Measurements from ENCODE around the gene PRKD1.
"Not testable (repeated sequence)": the region's sequence is repeated elsewhere in the genome, so short reads cannot be mapped to it uniquely, and the experiment has no call there.

The PRKD1 gene

GRCh38 chr14:29789475-29789874 lies 138.2 kb downstream of the PRKD1 start:
- no peak for DNase-seq

GRCh38 chr14:29788093-29788492 lies 139.6 kb downstream of the PRKD1 start:
- DNase-seq: no peak

DNA sequence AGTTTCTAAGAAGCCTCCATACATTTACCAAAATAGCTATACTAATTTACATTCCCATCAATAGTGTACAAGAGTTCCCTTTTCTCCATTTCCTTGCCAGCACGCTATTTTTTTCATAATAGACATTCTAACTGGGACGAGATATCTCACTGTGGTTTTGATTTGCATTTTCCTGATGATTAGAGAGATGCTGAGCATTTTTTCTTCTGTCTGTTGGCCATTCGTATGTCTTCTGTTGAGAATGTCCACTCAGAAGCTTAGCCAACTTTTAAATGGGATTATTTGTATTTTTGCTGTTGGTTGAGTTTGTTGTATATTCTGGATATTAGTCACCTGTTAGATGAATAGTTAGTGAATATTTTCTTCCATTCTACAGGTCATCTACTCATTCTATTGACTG lies 144.1 kb downstream of the PRKD1 start:
- no peak for DNase-seq

- no peak for DNase-seq
Observed at GRCh38 chr14:29782041-29782440, 145.6 kb downstream of the PRKD1 start.

DNA sequence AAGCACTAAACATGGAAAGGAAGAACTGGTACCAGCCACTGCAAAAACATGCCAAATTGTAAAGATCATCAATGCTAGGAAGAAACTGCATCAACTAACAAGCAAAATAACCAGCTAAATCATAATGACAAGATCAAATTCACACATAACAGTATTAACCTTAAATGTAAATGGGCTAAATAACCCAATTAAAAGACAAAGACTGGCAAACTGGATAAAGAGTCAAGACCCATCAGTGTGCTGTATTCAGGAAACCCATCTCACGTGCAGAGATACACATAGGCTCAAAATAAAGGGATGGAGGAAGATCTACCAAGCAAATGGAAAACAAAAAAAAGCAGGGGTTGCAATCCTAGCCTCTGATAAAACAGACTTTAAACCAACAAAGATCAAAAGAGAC lies 150.5 kb downstream of the PRKD1 start:
- DNase-seq: not testable (repeated sequence)

- DNase-seq: no peak
Observed at GRCh38 chr14:29773990-29774389, 153.7 kb downstream of the PRKD1 start.

- no peak for DNase-seq
Observed at GRCh38 chr14:29763342-29763858, 164.2 kb downstream of the PRKD1 start.

GRCh38 chr14:29759521-29760340 lies 167.9 kb downstream of the PRKD1 start:
- DNase-seq: no peak

GRCh38 chr14:29757711-29758233 lies 169.9 kb downstream of the PRKD1 start:
- no peak for DNase-seq

DNA sequence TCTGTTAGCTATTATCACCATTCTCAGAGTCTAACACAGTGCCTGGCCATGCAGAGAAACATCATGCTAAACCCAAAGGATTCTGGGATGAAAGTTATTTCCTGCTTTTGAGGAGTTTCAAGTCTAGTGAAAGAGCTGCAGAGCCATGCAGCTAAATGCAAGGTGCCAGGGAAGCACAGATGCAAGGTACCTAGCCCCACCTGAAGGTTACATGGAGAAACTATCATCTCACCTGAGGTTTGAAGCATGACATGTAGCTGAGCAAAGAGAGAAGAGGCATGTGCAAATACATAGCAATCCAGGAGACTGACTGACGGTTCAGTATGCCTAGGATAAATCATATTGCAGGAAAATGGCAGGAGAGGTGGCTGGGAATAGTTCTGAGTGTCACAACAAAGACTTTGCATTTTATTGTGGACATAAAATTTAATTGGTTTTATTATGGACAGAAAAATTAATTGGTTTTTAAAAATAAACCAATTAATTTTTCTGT lies 170.4 kb downstream of the PRKD1 start:
- DNase-seq: no peak

- no peak for DNase-seq
Observed at GRCh38 chr14:29756019-29756385, 171.6 kb downstream of the PRKD1 start.

GRCh38 chr14:29755311-29756018 lies 172.2 kb downstream of the PRKD1 start:
- no peak for DNase-seq

DNA sequence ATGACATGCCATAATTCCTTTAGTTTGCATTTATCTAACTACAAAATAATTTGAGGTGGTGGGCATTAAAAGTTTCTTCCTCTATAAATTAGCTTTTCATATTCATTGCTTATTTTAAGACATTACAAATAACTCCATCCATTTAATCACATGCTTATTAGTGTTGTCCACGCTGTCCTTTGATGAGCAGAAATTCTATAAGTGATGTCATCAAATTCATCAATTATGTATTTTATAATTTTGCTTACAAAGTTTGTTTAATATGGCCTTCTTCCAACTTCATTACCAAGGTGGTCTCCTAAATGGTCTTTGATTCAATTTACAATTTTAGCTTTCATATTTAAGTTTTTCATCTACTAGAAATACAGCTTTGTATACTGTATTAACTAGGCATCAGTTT lies 173.5 kb downstream of the PRKD1 start:
- no peak for DNase-seq

GRCh38 chr14:29752221-29752923 lies 175.3 kb downstream of the PRKD1 start:
- no peak for DNase-seq

DNA sequence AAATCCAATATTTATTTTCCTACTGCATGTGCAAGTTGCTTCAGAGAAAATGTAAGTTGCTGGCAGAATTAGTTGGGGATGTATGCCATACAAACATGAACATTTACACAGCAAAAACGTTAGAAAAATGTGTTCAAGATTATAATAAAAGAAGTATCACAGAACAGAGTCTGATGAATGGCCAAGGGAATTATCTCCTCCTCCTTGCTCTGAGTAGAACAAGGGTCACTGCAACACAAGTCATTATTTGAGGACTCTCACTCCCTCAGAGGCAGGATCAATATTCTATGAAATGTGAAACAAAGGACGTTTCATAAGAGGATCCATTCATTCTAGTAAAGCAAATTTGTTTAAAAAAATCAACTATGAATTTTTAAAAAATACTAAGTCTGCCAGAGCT lies 177.8 kb downstream of the PRKD1 start:
- DNase-seq: no peak

DNA sequence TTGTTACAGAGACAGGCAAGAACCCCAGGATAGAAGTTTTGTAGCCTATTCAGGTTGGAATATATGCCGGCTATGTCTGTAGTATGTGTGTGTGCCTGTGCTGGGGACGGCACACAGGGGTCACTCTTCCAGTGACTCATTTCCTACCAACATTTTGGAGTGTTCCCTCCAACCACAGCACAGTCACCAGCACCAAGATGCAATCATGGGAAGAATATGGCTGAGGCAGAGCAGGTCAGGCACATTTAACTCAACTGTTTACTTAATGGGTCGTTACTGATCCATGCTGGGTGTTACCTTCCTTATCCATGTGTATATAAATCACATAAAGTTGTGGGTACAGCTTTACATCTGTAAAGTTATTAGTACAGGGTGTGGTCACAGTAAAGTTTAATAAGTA lies 178.3 kb downstream of the PRKD1 start:
- no peak for DNase-seq

DNA sequence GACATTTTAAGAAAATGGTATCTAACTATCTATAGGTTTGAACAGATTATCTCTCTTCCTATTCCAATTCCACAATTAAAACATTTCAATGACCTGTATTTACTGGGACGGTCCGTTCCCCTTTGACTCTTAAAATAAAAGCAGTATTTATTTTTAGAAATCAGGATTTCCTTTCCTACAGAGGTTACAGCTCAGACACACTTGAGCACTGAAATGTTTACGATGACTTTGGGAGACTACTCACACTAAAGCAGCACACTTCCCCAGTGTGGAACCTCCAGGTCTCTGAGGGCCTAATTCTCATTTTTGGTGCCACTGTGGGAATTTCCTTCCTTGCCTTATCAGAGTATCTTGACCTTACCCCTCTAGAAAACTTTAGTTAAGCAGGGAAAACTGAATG lies 181.8 kb downstream of the PRKD1 start:
- DNase-seq: no peak

- DNase-seq: no peak
Observed at GRCh38 chr14:29743531-29743930, 184.1 kb downstream of the PRKD1 start.

GRCh38 chr14:29741909-29742401 lies 185.7 kb downstream of the PRKD1 start:
- DNase-seq: no peak

- no peak for DNase-seq
Observed at GRCh38 chr14:29740491-29740890, 187.2 kb downstream of the PRKD1 start.

DNA sequence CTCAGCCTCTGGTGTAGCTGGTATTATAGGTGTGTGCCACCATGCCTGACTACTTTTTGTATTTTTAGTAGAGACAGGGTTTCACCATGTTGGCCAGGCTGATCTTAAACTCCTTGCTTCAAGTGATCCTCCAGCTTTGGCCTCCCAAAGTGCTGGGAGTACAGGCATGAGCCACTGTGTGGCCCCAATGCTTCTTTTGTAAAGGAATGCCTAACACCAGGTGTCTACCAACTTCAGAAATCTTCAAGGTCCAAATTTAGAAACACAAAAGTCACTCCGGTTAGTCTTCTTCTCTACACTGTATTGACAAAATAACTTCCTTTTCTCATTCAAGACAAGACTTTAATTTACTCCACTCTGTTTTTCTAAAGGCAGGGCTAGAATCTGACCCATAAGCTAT lies 188.7 kb downstream of the PRKD1 start:
- DNase-seq: no peak

- no peak for DNase-seq
Observed at GRCh38 chr14:29738056-29738455, 189.6 kb downstream of the PRKD1 start.

DNA sequence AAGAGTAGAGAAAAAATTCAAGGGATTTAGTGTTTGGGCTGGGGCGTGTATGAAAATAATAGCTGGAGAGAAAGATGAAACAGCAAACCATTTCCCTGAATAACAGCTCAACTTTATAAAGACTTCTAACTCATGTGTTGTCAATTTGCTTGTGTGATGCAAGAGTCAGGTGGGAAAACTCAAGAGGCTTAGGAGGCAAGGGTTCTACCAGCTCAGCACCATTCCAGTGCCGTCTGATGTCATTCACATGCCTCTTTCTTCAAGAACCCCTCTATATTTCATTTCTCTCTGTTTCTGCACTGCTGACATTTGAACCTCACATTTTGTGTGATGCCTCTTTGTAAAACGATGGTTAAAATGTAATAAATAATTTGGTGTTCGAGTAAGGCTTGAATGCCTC lies 192.2 kb downstream of the PRKD1 start:
- DNase-seq: no peak

All from stimulated activated CD4-positive, alpha-beta T cell treated with anti-CD3 and anti-CD28 coated beads, Interleukin-15, amount 100 ng/mL, for 24 hours (primary cell).